HG03460 (cell line): ENCODE measurements around the gene CHN2.
"Not testable (repeated sequence)": the region's sequence is repeated elsewhere in the genome, so short reads cannot be mapped to it uniquely, and the experiment has no call there.

Experiments used
- ATAC-seq: cut with Tn5 transposase; IDR thresholded peaks from one replicate; pipeline ENCODE4 v1.9.1; 2021; ENCODE audit not compliant: unreplicated experiment

The CHN2 gene

GRCh38 chr7:29185613-29186012 lies 9.0 kb upstream of the CHN2 start:
- ATAC-seq, result no peak

- no peak for ATAC-seq
Measured at GRCh38 chr7:29189743-29190201, 4.8 kb upstream of the CHN2 start.

- no peak for ATAC-seq
Measured at GRCh38 chr7:29190349-29191045, 4.1 kb upstream of the CHN2 start.

- no peak for ATAC-seq
Measured at GRCh38 chr7:29192323-29192722, 2.3 kb upstream of the CHN2 start.

GRCh38 chr7:29192811-29193210 lies 1.8 kb upstream of the CHN2 start:
- ATAC-seq, result no peak

GRCh38 chr7:29193316-29194205 lies 1.0 kb upstream of the CHN2 start:
- no peak for ATAC-seq

GRCh38 chr7:29194206-29194593 lies 375 bp upstream of the CHN2 start:
- ATAC-seq, result no peak

- no peak for ATAC-seq
Measured at GRCh38 chr7:29196191-29196590, 1.6 kb downstream of the CHN2 start.

GRCh38 chr7:29196971-29197595 lies 2.5 kb downstream of the CHN2 start:
- no peak for ATAC-seq

- no peak for ATAC-seq
Measured at GRCh38 chr7:29197916-29198315, 3.3 kb downstream of the CHN2 start.

- no peak for ATAC-seq
Measured at GRCh38 chr7:29199776-29200175, 5.2 kb downstream of the CHN2 start.

- no peak for ATAC-seq
Measured at GRCh38 chr7:29202651-29203069, 8.1 kb downstream of the CHN2 start.

GRCh38 chr7:29204491-29205272 lies 10.1 kb downstream of the CHN2 start:
- ATAC-seq, result no peak

GRCh38 chr7:29207162-29207801 lies 12.7 kb downstream of the CHN2 start:
- no peak for ATAC-seq

- ATAC-seq, result no peak
Measured at GRCh38 chr7:29208410-29209250, 14.1 kb downstream of the CHN2 start.

- no peak for ATAC-seq
Measured at GRCh38 chr7:29209745-29210144, 15.2 kb downstream of the CHN2 start.

- not testable (repeated sequence) for ATAC-seq
Measured at GRCh38 chr7:29212736-29213135, 18.2 kb downstream of the CHN2 start.

GRCh38 chr7:29214056-29214455 lies 19.5 kb downstream of the CHN2 start:
- no peak for ATAC-seq

- ATAC-seq, result no peak
Measured at GRCh38 chr7:29214816-29215215, 20.2 kb downstream of the CHN2 start.

- no peak for ATAC-seq
Measured at GRCh38 chr7:29216128-29216527, 21.6 kb downstream of the CHN2 start.
